ENCODE data around the gene PRSS38.

PRSS38 gene

GRCh38 chr1:227887697-227888403 lies 72.4 kb downstream of the PRSS38 start:
- Histone ChIP-seq H3K36me3 (ENCODE audit: insufficient read depth) (no peaks in the 10 kb centered on the region), H3K79me2 (ENCODE audit: insufficient read depth, low read depth) (no peaks in the 10 kb centered on the region), H3K27me3 (ENCODE audit: insufficient read depth, low read depth) (no peaks in the 10 kb centered on the region), H3K4me2 (no peak overlapping the region), H3K9ac (no peak overlapping the region), H2AFZ (ENCODE audit: low read depth) (no peak overlapping the region), H3K27ac (no peak overlapping the region), H3K4me1 (ENCODE audit: low read depth, poor library complexity, severe bottlenecking) (no peaks in the 10 kb centered on the region), H3K4me3 (IDR thresholded peaks at IDR 0.05; ENCODE audit: insufficient read depth, low read depth, low read length) (no peak overlapping the region), H4K20me1 (ENCODE audit: insufficient read depth) (no peaks in the 10 kb centered on the region)
- TF ChIP-seq CTCF (conservative IDR thresholded peaks at IDR 0.05; ENCODE audit: low read depth, low read length) = no peak

GRCh38 chr1:227888404-227889046 lies 73.0 kb downstream of the PRSS38 start:
- H4K20me1 ChIP-seq (ENCODE audit: insufficient read depth) = no peaks in the 10 kb centered on the region
- no peak overlapping the region for H3K4me2 ChIP-seq
- H3K27ac ChIP-seq = no peak overlapping the region
- TF ChIP-seq CTCF (conservative IDR thresholded peaks at IDR 0.05; ENCODE audit: low read depth, low read length) = no peak
- H3K4me1 ChIP-seq (ENCODE audit: low read depth, poor library complexity, severe bottlenecking) = no peaks in the 10 kb centered on the region
- no peak overlapping the region for H2AFZ ChIP-seq (ENCODE audit: low read depth)
- H3K79me2 ChIP-seq (ENCODE audit: insufficient read depth, low read depth) = no peaks in the 10 kb centered on the region
- H3K27me3 ChIP-seq (ENCODE audit: insufficient read depth, low read depth) = no peaks in the 10 kb centered on the region
- H3K9ac ChIP-seq = no peak overlapping the region
- H3K36me3 ChIP-seq (ENCODE audit: insufficient read depth) = no peaks in the 10 kb centered on the region
- no peak overlapping the region for H3K4me3 ChIP-seq (IDR thresholded peaks at IDR 0.05; ENCODE audit: insufficient read depth, low read depth, low read length)

GRCh38 chr1:227889047-227889862 lies 73.8 kb downstream of the PRSS38 start:
- H3K79me2 ChIP-seq (ENCODE audit: insufficient read depth, low read depth) = no peaks in the 10 kb centered on the region
- H3K27ac ChIP-seq = no peak overlapping the region
- no peaks in the 10 kb centered on the region for H3K36me3 ChIP-seq (ENCODE audit: insufficient read depth)
- no peak overlapping the region for H3K9ac ChIP-seq
- no peak overlapping the region for H2AFZ ChIP-seq (ENCODE audit: low read depth)
- no peaks in the 10 kb centered on the region for H4K20me1 ChIP-seq (ENCODE audit: insufficient read depth)
- no peak overlapping the region for H3K4me3 ChIP-seq (IDR thresholded peaks at IDR 0.05; ENCODE audit: insufficient read depth, low read depth, low read length)
- no peak overlapping the region for H3K4me2 ChIP-seq
- no peak for TF ChIP-seq CTCF (conservative IDR thresholded peaks at IDR 0.05; ENCODE audit: low read depth, low read length)
- H3K27me3 ChIP-seq (ENCODE audit: insufficient read depth, low read depth) = no peaks in the 10 kb centered on the region
- no peaks in the 10 kb centered on the region for H3K4me1 ChIP-seq (ENCODE audit: low read depth, poor library complexity, severe bottlenecking)

GRCh38 chr1:227889863-227890405 lies 74.5 kb downstream of the PRSS38 start:
- Histone ChIP-seq H3K4me1 (ENCODE audit: low read depth, poor library complexity, severe bottlenecking) (no peaks in the 10 kb centered on the region), H3K27ac (no peak overlapping the region), H3K27me3 (ENCODE audit: insufficient read depth, low read depth) (no peaks in the 10 kb centered on the region), H3K79me2 (ENCODE audit: insufficient read depth, low read depth) (no peaks in the 10 kb centered on the region), H3K9ac (no peak overlapping the region), H3K4me3 (IDR thresholded peaks at IDR 0.05; ENCODE audit: insufficient read depth, low read depth, low read length) (no peak overlapping the region), H3K36me3 (ENCODE audit: insufficient read depth) (no peaks in the 10 kb centered on the region), H3K4me2 (no peak overlapping the region), H2AFZ (ENCODE audit: low read depth) (no peak overlapping the region), H4K20me1 (ENCODE audit: insufficient read depth) (no peaks in the 10 kb centered on the region)
- no peak for TF ChIP-seq CTCF (conservative IDR thresholded peaks at IDR 0.05; ENCODE audit: low read depth, low read length)

Measured in KMS-11 (cell line).